Measurements from ENCODE around the gene MUC22.
"Not testable (repeated sequence)": the region's sequence is repeated elsewhere in the genome, so short reads cannot be mapped to it uniquely, and the experiment has no call there.

Gene MUC22

DNA sequence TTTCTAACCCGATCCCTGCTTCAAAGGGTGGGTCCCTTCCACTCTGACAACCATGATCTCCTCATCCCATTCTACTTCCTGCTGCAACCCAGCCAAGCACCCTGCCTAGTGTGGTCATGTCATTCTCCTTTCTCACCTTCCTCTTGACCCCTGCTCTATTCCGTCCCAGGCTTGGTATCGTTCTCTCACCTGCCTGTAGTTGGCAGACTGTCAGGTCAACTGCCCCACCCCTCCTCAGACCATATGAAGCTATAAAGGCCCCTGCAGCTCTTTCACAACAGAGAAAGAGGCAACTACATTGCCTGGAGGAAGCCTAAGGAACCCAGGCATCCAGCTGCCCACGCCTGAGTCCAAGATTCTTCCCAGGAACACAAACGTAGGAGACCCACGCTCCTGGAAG is 26.8 kb upstream of the MUC22 start, which contains the start of gene MUC21:
Gene MUC21 (plus strand): TSS at position 280 of the 400 bp plus-strand sequence. CDS start 241 bp downstream, outside the sequence.
- H3K4me3 Mint-ChIP-seq: no peak within 1 kb of the TSS
- H3K27ac Mint-ChIP-seq: no peak within 1 kb of the TSS
- H3K4me1 Mint-ChIP-seq (ENCODE audit: low read depth): peaks cover 4% of the 10 kb centered on the region
- H3K27me3 Mint-ChIP-seq: peaks cover 10% of the 10 kb centered on the region
- H3K9me3 Mint-ChIP-seq (ENCODE audit: low read depth): no peaks in the 10 kb centered on the region
- H3K36me3 Mint-ChIP-seq: no peaks in the 10 kb centered on the region

DNA sequence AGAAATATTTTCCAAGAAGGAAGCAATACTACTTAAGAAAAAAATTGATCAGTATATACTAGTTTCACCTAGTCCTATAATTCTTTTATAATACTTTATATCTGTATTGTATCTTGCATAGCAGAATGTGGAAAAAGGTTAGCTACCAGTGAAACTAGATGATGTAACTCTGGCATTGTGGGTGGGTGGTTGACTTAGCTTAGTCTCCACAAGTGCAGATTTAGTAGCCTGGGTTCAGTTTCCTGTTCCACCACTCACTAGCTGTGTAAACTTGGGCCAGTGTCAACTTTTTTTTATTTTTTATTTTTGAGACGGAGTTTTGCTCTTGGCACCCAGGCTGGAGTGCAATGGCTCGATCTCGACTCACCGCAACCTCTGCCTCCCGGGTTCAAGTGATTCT is 24.8 kb upstream of the MUC22 start:
- Mint-ChIP-seq H3K4me1 (ENCODE audit: low read depth) (peaks cover 9% of the 10 kb centered on the region), H3K27ac (no peak overlapping the region), H3K4me3 (no peak overlapping the region), H3K27me3 (peaks cover 8% of the 10 kb centered on the region), H3K9me3 (ENCODE audit: low read depth) (no peaks in the 10 kb centered on the region), H3K36me3 (no peaks in the 10 kb centered on the region)

DNA sequence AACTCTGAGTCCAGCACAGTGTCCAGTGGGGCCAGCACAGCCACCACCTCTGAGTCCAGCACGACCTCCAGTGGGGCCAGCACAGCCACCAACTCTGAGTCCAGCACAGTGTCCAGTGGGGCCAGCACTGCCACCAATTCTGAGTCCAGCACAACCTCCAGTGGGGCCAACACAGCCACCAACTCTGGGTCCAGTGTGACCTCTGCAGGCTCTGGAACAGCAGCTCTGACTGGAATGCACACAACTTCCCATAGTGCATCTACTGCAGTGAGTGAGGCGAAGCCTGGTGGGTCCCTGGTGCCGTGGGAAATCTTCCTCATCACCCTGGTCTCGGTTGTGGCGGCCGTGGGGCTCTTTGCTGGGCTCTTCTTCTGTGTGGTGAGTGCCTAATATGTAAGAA is 23.0 kb upstream of the MUC22 start:
- H3K4me1 Mint-ChIP-seq (ENCODE audit: low read depth): peaks cover 15% of the 10 kb centered on the region
- peaks cover 7% of the 10 kb centered on the region for H3K27me3 Mint-ChIP-seq
- H3K27ac Mint-ChIP-seq: no peak overlapping the region
- H3K4me3 Mint-ChIP-seq: no peak overlapping the region
- no peaks in the 10 kb centered on the region for H3K36me3 Mint-ChIP-seq
- H3K9me3 Mint-ChIP-seq (ENCODE audit: low read depth): no peaks in the 10 kb centered on the region

DNA sequence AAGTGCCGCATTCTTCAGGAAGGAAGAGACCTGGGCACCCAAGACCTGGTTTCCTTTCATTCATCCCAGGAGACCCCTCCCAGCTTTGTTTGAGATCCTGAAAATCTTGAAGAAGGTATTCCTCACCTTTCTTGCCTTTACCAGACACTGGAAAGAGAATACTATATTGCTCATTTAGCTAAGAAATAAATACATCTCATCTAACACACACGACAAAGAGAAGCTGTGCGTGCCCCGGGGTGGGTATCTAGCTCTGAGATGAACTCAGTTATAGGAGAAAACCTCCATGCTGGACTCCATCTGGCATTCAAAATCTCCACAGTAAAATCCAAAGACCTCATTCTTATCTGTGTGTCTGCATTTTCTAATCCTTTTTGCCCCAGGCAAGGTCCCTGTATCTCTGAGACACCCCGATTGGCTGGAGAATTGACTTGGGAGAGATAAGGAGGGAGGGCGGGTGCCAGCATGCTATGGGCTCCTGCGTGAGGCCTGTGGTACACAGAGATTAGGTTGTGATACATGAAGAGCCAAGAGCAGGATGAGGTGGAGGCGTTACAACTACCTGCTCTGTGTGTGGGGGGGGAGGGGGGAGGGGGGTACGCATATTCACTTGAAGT is 22.0 kb upstream of the MUC22 start:
- peaks cover 13% of the 10 kb centered on the region for H3K4me1 Mint-ChIP-seq (ENCODE audit: low read depth)

DNA sequence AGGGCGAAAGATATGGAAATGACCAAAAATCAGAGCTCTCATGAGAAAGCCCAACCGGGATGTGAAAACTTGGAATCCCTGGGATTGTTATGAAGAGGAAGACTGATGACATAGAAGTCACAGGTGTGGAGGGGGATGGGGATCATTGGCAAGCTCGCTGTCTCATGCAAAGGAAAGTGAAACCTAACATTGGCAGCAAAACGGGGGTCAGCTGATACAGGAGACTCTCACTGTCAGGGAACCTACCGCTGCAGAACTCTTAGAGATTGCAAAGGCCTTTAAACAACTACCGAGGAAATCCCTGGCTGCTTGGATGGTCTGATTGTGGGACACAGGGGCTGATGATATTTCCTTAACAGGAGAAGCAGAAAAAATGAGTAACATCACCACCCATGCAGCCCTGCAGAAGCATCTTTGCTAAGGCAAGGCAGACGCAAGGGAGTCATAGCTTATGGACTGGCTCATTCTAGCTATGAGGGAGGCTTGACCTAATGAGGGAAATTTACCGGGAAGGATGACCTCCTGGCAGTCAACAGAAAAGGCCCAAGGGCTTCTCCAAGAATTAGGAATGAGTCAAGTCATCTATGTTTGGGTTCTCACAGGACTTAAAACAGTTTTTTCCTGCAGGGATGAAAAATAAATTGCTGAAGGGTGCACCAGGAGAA is 19.7 kb upstream of the MUC22 start:
- no peaks in the 10 kb centered on the region for H3K27me3 Mint-ChIP-seq
- H3K9me3 Mint-ChIP-seq (ENCODE audit: low read depth): no peaks in the 10 kb centered on the region
- peaks cover 12% of the 10 kb centered on the region for H3K4me1 Mint-ChIP-seq (ENCODE audit: low read depth)
- H3K27ac Mint-ChIP-seq: no peak overlapping the region
- H3K4me3 Mint-ChIP-seq: peak overlapping the region; percentile 65
- H3K36me3 Mint-ChIP-seq: no peaks in the 10 kb centered on the region

More for the DNA sequence above, 22.0 kb upstream of the MUC22 start:
- H3K27ac Mint-ChIP-seq: no peak overlapping the region
- no peaks in the 10 kb centered on the region for H3K36me3 Mint-ChIP-seq
- peaks cover 2% of the 10 kb centered on the region for H3K27me3 Mint-ChIP-seq
- no peak overlapping the region for H3K4me3 Mint-ChIP-seq
- no peaks in the 10 kb centered on the region for H3K9me3 Mint-ChIP-seq (ENCODE audit: low read depth)

DNA sequence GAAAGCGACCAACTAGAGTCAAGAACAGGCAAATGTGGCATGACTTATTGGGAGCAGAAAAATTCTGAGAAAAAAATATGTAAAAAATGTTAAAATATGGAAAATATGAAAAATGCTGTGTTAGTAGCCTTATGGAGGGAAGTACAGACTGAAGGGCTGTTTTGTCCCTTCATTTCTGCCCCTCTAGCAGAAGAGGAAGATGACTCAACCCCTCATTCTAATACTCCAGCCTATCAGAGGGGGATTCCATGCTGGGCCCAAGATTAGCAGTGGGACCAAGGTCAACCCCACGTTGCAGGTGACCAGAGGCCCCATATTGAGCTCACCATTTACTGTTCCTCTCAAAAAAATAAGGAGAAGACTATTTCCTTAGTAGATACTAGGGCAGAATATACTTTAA is 18.4 kb upstream of the MUC22 start:
- Mint-ChIP-seq H3K4me1 (ENCODE audit: low read depth) (peaks cover 12% of the 10 kb centered on the region), H3K27ac (no peak overlapping the region), H3K27me3 (no peaks in the 10 kb centered on the region), H3K36me3 (no peaks in the 10 kb centered on the region), H3K9me3 (ENCODE audit: low read depth) (no peaks in the 10 kb centered on the region), H3K4me3 (no peak overlapping the region)

DNA sequence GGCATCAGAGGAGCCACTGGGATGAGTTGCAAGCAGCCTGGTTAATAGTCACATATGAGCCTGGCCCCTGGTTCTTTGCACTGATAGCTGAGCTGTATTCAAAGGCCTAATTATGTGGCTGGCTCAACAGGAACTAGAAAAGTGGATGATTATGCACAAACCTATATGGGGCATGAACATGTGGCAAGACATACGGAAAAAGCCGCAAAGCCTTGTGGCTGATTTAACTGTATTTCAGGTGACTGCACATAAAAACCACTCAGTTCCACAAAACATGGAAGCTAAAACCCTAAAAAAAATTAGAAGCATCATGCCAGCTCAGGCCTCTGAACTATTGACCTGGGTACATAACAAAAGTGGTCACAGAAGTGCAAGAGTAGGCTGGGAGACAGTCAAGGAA is 13.0 kb upstream of the MUC22 start:
- Mint-ChIP-seq H3K36me3 (no peaks in the 10 kb centered on the region), H3K9me3 (ENCODE audit: low read depth) (no peaks in the 10 kb centered on the region), H3K27ac (no peak overlapping the region), H3K4me3 (no peak overlapping the region), H3K27me3 (no peaks in the 10 kb centered on the region), H3K4me1 (ENCODE audit: low read depth) (peaks cover 3% of the 10 kb centered on the region)

DNA sequence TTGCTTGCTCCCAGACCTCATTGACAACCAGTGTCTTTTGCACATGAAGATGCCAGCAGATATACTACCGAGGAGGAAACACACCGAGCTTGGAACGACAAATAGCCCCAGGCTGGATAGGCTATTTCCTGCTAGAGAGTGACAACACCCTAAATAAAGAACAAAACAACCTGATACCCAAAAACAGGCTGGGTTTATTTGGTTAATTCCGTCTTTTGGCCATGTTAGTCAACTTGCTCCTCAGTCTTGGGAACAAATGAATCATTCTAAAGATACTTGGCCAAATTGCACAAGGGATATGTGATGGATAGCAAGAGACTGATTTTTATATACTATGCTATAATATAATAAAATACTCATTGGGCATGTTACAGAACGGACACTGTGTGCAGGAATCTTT is 11.5 kb upstream of the MUC22 start:
- no peak overlapping the region for H3K4me3 Mint-ChIP-seq
- H3K9me3 Mint-ChIP-seq (ENCODE audit: low read depth): no peaks in the 10 kb centered on the region
- peaks cover 3% of the 10 kb centered on the region for H3K4me1 Mint-ChIP-seq (ENCODE audit: low read depth)
- H3K36me3 Mint-ChIP-seq: no peaks in the 10 kb centered on the region
- H3K27ac Mint-ChIP-seq: no peak overlapping the region
- H3K27me3 Mint-ChIP-seq: no peaks in the 10 kb centered on the region

DNA sequence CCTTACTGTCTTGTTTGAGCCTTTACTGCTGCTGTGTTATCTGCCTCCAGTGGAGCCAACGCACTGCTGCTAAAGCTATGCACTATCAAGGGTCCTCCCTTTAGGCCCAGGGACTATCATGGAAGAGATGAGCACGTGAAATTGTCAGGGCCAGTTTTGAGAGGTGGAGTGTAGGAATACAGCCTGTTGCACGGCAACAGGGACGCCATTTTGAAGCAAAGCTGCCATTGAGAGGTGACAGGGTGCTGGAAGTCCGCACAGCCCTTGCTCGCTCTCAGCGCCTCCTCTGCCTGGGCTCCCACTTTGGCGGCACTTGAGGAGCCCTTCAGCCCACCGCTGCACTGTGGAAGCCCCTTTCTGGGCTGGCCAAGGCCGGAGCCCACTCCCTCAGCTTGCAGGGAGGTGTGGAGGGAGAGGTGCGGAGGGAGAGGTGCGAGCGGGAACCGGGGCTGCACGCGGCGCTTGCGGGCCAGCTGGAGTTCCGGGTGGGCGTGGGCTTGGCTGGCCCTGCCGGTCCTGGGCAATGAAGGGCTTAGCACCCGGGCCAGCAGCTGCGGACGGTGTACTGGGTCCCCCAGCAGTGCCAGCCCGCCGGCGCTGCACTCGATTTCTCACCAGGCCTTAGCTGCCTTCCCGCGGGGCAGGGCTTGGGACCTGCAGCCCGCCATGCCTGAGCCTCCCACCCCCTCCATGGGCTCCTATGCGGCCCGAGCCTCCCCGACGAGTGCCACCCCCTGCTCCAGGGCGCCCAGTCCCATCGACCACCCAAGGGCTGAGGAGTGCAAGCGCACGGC is 10.0 kb upstream of the MUC22 start:
- not testable (repeated sequence) for H3K4me3 Mint-ChIP-seq; H3K27me3 Mint-ChIP-seq; H3K9me3 Mint-ChIP-seq (ENCODE audit: low read depth); H3K27ac Mint-ChIP-seq; H3K36me3 Mint-ChIP-seq
- H3K4me1 Mint-ChIP-seq (ENCODE audit: low read depth): peaks cover 12% of the 10 kb centered on the region

DNA sequence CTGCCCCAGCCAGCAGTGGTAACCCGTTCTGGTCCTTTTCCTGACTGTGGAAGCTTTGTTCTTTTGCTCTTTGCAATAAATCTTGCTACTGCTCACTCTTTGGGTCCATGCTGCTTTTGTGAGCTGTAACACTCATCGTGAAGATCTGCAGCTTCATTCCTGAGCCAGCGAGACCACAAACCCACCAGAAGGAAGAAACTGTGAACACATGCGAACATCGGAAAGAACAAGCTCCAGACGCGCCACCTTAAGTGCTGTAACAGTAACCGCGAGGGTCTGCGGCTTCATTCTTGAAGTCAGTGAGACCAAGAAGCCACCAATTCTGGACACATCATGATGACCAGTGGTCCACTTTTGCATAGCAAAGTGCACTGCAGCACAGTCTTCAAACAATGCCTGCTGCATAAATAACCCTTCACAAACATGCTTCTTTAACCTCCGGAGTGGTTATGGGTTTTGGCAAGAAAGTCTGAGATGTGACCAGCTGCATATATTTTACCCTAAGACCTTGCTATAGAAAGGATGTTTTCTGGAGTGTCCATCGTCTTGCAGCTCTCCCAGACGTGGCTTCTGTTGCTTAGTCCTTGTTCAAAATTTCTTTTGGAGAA is 8.9 kb upstream of the MUC22 start:
- Mint-ChIP-seq H3K27me3 (peaks cover 1% of the 10 kb centered on the region), H3K4me1 (ENCODE audit: low read depth) (peaks cover 14% of the 10 kb centered on the region), H3K4me3 (no peak overlapping the region), H3K36me3 (no peaks in the 10 kb centered on the region), H3K9me3 (ENCODE audit: low read depth) (no peaks in the 10 kb centered on the region), H3K27ac (no peak overlapping the region)

DNA sequence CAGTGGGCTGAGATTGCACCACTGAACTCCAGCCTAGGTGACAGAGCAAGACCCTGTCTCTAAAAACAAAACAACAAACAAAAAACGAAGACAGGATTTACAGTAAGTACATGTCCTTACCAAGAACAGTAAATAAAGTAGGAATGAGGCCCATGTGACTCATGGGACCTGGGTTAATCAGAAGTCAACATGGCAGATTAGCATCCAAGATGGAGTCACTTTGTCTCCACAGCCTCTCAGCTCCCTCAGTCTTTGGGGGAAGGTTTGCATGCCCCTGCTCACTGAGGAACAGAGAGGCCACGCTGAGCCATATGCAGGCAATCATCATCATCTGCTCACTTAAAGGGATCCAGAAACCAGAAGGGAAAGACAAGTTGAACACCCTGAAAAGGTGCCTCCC is 7.8 kb upstream of the MUC22 start:
- Mint-ChIP-seq H3K4me1 (ENCODE audit: low read depth) (peaks cover 14% of the 10 kb centered on the region), H3K4me3 (no peak overlapping the region), H3K27ac (no peak overlapping the region), H3K36me3 (no peaks in the 10 kb centered on the region), H3K9me3 (ENCODE audit: low read depth) (no peaks in the 10 kb centered on the region), H3K27me3 (peaks cover 1% of the 10 kb centered on the region)

DNA sequence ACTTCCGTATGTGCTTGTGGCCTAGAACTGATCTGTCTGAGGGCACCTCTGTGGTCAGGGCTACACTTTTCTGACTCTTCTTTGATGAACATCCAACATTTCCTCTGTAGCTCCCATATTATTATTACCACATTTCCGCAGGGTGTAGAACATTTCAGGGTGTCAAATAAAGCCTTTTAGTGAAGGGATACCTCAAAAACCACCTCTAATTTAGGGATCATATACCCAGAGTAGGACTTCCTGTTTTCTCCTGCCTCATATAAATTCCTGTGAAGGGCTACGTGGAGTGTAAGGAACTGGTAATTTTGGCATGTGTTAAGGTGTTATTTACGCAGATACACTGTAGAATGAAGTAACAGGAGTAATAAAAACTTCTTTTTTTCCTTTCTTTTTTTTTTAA is 5.5 kb upstream of the MUC22 start:
- Mint-ChIP-seq H3K27me3 (peaks cover 3% of the 10 kb centered on the region), H3K9me3 (ENCODE audit: low read depth) (no peaks in the 10 kb centered on the region), H3K27ac (no peak overlapping the region), H3K36me3 (no peaks in the 10 kb centered on the region), H3K4me3 (no peak overlapping the region), H3K4me1 (ENCODE audit: low read depth) (peaks cover 14% of the 10 kb centered on the region)

DNA sequence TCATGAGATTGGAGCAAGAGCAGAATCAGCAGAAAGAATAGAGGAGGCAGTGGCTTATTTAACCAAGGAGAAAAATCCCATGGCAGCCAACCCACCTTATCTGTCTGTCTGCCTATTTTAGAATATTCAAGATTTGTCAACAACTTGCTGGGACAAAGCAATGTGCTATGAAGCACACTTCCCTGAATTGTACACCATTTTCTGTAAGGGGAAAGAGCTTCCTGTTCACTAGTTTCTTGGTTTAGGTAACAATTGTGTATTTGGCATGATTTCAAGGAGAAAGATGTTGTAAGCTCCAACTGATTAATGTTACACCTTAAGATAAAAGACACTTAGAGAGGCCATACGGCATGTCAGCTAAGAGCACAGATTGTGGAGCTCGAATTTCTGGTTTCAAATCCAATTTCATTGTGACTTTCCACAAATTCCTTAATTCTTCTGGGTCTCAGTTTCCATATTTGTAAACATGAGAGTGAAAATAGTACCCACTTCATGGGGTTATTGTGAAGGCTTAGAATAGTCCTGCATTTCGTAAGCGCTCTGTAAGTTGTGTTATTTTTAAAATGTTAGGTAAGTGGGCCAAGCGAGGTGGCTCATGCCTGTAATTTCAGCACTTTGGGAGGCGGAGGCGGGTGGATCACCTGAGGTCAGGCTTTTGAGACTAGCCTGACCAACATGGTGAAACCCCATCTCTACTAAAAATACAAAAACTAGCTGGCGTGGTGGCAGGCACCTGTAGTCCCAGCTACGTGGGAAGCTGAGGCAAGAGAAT is 4.8 kb upstream of the MUC22 start:
- peaks cover 3% of the 10 kb centered on the region for H3K27me3 Mint-ChIP-seq
- no peak overlapping the region for H3K4me3 Mint-ChIP-seq
- no peaks in the 10 kb centered on the region for H3K9me3 Mint-ChIP-seq (ENCODE audit: low read depth)
- H3K4me1 Mint-ChIP-seq (ENCODE audit: low read depth): peaks cover 14% of the 10 kb centered on the region
- no peak overlapping the region for H3K27ac Mint-ChIP-seq
- H3K36me3 Mint-ChIP-seq: no peaks in the 10 kb centered on the region

DNA sequence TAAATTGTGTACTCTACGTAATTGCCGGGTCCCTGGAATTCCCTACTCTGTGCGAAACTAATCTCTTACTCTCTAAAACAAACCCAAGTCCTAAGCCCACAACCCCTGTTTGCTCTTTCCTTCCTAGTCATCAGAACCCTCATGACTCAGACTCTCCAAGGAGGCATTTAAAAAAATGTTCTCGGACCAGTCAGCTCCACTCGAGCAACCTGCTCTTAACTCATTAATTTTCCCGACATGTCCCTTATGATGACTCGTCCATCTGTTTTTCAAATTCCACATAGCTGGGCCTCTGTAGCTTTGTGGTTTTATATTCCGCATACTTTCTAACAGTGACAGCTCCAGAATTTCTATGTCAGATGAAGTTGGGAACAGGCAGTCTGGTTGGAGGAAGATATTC is 2.6 kb upstream of the MUC22 start:
- no peak overlapping the region for H3K27ac Mint-ChIP-seq
- H3K27me3 Mint-ChIP-seq: peaks cover 4% of the 10 kb centered on the region
- H3K36me3 Mint-ChIP-seq: no peaks in the 10 kb centered on the region
- H3K4me1 Mint-ChIP-seq (ENCODE audit: low read depth): peaks cover 13% of the 10 kb centered on the region
- no peaks in the 10 kb centered on the region for H3K9me3 Mint-ChIP-seq (ENCODE audit: low read depth)
- no peak overlapping the region for H3K4me3 Mint-ChIP-seq

All from activated naive CD8-positive, alpha-beta T cell (primary cell).